ENCODE data around the gene UBASH3A. TPM values are rescaled to one million over a fixed set of nuclear protein-coding genes. Genes with fewer than 3 reads are reported as not detected.

The UBASH3A gene
- total RNA-seq, 3 donors from 2014 or later = 0.32 to 1.5 (median 0.66) TPM

DNA sequence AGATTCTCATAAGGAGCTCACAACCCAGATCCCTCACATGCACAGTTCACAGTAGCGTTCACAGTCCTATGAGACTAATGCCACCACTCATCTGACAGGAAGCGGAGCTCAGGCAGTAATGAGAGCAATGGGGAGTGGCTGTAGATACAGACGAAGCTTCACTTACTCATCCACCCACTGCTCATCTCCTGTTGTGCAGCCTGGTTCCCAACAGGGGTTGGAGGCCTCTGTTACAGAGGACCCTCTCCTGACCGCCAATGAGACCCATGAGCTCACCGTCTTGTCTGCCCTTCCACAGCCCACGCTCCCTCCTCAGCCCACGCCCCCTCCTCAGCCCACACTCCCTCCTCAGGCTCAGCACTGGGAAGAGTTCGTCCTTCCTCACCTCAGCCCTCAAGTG is 52.8 kb downstream of the UBASH3A start:
- H3K4me1 ChIP-seq = no peaks in the 10 kb centered on the region
- H3K4me3 ChIP-seq = no peak overlapping the region
- no peak for TF ChIP-seq POLR2A (IDR thresholded peaks at IDR 0.05)
- TF ChIP-seq POLR2AphosphoS5 (IDR thresholded peaks at IDR 0.05) = no peak
- TF ChIP-seq, protein P1, sequence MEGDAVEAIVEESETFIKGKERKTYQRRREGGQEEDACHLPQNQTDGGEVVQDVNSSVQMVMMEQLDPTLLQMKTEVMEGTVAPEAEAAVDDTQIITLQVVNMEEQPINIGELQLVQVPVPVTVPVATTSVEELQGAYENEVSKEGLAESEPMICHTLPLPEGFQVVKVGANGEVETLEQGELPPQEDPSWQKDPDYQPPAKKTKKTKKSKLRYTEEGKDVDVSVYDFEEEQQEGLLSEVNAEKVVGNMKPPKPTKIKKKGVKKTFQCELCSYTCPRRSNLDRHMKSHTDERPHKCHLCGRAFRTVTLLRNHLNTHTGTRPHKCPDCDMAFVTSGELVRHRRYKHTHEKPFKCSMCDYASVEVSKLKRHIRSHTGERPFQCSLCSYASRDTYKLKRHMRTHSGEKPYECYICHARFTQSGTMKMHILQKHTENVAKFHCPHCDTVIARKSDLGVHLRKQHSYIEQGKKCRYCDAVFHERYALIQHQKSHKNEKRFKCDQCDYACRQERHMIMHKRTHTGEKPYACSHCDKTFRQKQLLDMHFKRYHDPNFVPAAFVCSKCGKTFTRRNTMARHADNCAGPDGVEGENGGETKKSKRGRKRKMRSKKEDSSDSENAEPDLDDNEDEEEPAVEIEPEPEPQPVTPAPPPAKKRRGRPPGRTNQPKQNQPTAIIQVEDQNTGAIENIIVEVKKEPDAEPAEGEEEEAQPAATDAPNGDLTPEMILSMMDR (IDR thresholded peaks at IDR 0.05) = no peak
- intact Hi-C loops (cut with DNase I; ENCODE audit: low total_unique reads) = no loop called here
- no peaks in the 10 kb centered on the region for H3K9me3 ChIP-seq
- no peak overlapping the region for H3K27ac ChIP-seq
- DNase-seq (ENCODE audit: low spot score in 2 of 2) = no peak
- H3K36me3 ChIP-seq = no peaks in the 10 kb centered on the region
- no peaks in the 10 kb centered on the region for H3K27me3 ChIP-seq

DNA sequence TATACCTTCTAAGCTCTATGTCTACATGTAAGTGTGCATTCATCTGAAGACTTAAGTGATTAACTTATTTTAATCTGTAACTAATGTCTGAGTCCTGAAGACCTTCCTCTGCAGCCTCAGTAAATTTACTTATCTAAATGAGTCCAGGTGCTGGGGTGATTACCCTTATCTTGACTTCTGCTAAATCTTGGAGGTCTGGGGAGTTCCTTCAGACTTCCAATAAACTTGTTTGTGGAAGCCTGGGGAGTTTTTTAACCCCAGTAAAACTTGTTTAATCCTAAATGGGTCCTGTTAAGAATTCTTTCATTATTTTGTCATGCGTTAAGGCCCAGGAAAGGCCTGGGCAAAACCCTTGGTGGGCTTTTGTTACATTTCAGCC is 55.4 kb downstream of the UBASH3A start:
- H3K27ac ChIP-seq = no peak overlapping the region
- no peaks in the 10 kb centered on the region for H3K9me3 ChIP-seq
- DNase-seq (ENCODE audit: low spot score in 2 of 2) = no peak
- H3K27me3 ChIP-seq = no peaks in the 10 kb centered on the region
- H3K4me3 ChIP-seq = no peak overlapping the region
- no peaks in the 10 kb centered on the region for H3K4me1 ChIP-seq
- intact Hi-C loops (cut with DNase I; ENCODE audit: low total_unique reads) = no loop called here
- TF ChIP-seq POLR2A (IDR thresholded peaks at IDR 0.05) (no peak), POLR2AphosphoS5 (IDR thresholded peaks at IDR 0.05) (no peak)
- TF ChIP-seq, protein P1 (IDR thresholded peaks at IDR 0.05) = no peak
- no peaks in the 10 kb centered on the region for H3K36me3 ChIP-seq

DNA sequence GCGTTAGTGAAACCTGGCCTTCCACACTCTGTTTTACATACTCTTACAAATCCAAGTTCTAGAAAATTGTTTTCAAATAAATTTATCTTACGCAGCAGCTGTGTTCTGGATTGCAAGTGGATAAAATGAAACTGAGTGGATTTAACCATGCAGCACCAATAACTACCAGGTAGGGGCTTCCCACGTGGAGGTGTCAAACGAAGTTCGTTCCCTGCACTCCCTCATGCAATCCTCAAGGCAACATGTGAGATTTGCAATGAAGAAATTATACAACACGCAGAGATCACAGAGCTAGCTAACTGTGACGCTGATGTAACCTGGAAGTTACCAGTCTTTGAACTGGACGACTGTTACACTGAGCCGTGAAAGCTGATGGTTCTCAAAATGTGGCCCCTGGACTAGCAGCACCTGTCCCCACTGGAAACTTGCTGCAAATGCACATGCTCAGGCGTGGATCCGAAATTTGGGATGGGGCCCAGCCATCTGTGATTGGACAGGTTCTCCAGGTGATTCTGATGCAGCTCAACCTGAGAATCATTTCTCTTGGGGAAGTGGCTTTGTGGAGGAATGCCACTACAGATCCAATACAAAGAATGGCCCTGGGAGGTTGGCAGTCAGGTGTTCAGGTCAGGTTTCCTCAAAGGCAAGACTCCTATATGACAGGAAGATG is 56.0 kb downstream of the UBASH3A start:
- Histone ChIP-seq H3K36me3 (no peaks in the 10 kb centered on the region), H3K4me1 (no peaks in the 10 kb centered on the region), H3K27ac (no peak overlapping the region), H3K4me3 (no peak overlapping the region), H3K27me3 (no peaks in the 10 kb centered on the region), H3K9me3 (no peaks in the 10 kb centered on the region)
- DNase-seq (ENCODE audit: low spot score in 2 of 2) = no peak
- TF ChIP-seq, protein P1 (IDR thresholded peaks at IDR 0.05) = no peak
- no peak for TF ChIP-seq POLR2A (IDR thresholded peaks at IDR 0.05)
- intact Hi-C loops (cut with DNase I; ENCODE audit: low total_unique reads) = no loop called here

DNA sequence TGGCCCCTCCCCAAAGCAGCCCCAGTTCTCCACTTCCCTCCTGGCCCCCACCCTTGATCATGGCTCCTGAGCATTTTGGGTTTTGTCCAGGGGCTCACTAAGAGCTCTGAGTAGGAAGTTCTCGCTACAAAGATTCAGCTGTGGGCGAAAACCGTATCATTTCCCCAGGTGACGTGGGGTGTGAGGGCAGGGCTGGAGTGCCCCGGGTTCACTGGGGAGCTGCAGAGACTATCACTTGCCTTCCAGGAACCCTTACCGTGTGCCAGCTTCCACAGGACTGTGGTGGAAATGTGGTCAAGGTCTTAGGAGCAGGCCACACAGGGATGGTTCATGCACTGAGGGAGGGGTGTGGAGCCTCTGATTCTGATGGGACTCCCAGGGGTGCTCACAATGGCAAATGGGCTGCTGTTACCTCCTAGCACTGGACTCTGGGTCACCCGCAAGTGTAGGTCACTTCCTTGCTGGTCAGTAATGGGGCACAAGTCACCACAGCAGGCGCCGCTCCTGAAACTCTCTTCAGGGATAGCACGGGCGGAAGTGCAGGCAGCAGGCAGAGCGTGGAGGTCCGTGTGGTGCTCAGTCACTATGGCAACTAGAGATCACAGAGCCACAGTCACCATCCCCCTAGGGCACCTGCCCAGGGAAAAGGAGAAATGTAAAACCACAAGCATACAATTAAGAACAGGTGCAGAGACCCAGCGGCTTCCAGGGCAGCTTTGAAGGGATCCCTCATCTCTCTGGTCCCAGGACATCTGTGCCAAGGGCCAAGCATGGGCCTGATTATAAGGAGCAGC is 56.9 kb downstream of the UBASH3A start:
- H3K4me1 ChIP-seq = no peaks in the 10 kb centered on the region
- TF ChIP-seq POLR2A (IDR thresholded peaks at IDR 0.05) (no peak), POLR2AphosphoS5 (IDR thresholded peaks at IDR 0.05) (no peak)
- TF ChIP-seq, protein P1 (IDR thresholded peaks at IDR 0.05) = no peak
- intact Hi-C loops (cut with DNase I; ENCODE audit: low total_unique reads) = no loop called here
- DNase-seq (ENCODE audit: low spot score in 2 of 2) = peak in 1 of 2 donors; percentile 35
- no peaks in the 10 kb centered on the region for H3K27me3 ChIP-seq
- no peak overlapping the region for H3K27ac ChIP-seq
- H3K36me3 ChIP-seq = no peaks in the 10 kb centered on the region
- no peak overlapping the region for H3K4me3 ChIP-seq
- no peaks in the 10 kb centered on the region for H3K9me3 ChIP-seq

DNA sequence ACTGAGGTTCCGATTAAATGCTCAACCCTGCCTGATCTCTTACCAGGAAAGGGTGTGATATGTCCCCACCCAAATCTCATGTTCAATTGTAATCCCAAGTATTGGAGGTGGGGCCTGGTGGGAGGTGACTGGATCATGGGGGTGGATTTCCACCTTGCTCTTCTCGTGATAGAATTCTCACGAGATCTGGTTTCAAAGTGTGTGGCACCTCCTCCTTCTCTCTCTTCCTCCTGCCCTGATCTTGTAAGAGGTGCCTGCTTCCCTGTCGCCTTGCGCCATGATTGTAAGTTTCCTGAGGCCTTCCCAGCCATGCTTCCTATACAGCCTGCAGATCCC is 57.5 kb downstream of the UBASH3A start:
- TF ChIP-seq POLR2A (IDR thresholded peaks at IDR 0.05) (no peak), POLR2AphosphoS5 (IDR thresholded peaks at IDR 0.05) (no peak)
- TF ChIP-seq, protein P1 (IDR thresholded peaks at IDR 0.05) = no peak
- no peaks in the 10 kb centered on the region for H3K27me3 ChIP-seq
- no peaks in the 10 kb centered on the region for H3K36me3 ChIP-seq
- H3K27ac ChIP-seq = no peak overlapping the region
- no peaks in the 10 kb centered on the region for H3K9me3 ChIP-seq
- intact Hi-C loops (cut with DNase I; ENCODE audit: low total_unique reads) = no loop called here
- H3K4me3 ChIP-seq = no peak overlapping the region
- H3K4me1 ChIP-seq = no peaks in the 10 kb centered on the region
- peak in 1 of 2 donors; percentile 10 for DNase-seq (ENCODE audit: low spot score in 2 of 2)
